Measurements from ENCODE around the gene AKAP1.

GRCh38 chr17:57089391-57089790, 4.3 kb downstream of the AKAP1 start:
- TF ChIP-seq CTCF (IDR thresholded peaks at IDR 0.05; ENCODE audit: control extremely low read depth in 1 of 3, insufficient read depth in 1 of 3, low read depth in 1 of 3, low read length in 3 of 3) (no peak), CREB1 (IDR thresholded peaks at IDR 0.05) (no peak), GABPA (IDR thresholded peaks at IDR 0.05; ENCODE audit: borderline replicate concordance, insufficient read depth, low read length) (no peak), POLR2AphosphoS5 (IDR thresholded peaks at IDR 0.05; ENCODE audit: low read depth, low read length) (no peak), EP300 (IDR thresholded peaks at IDR 0.05; ENCODE audit: borderline replicate concordance in 1 of 2, low read depth in 2 of 2, low read length in 2 of 2) (no peak), USF2 (IDR thresholded peaks at IDR 0.05; ENCODE audit: low read length) (no peak), RBBP5 (IDR thresholded peaks at IDR 0.05; ENCODE audit: borderline replicate concordance, low read depth, low read length) (no peak), GTF2F1 (IDR thresholded peaks at IDR 0.05; ENCODE audit: borderline replicate concordance, low read depth, low read length) (no peak), POLR2A (IDR thresholded peaks at IDR 0.05; ENCODE audit: control extremely low read depth in 1 of 2, low read depth in 2 of 2, low read length in 2 of 2) (no peak), BRCA1 (IDR thresholded peaks at IDR 0.05; ENCODE audit: low read depth, low read length) (no peak), ASH2L (IDR thresholded peaks at IDR 0.05; ENCODE audit: low read length) (no peak), TAF1 (IDR thresholded peaks at IDR 0.05; ENCODE audit: low read depth, low read length) (no peak), MAX (IDR thresholded peaks at IDR 0.05) (no peak), CEBPB (IDR thresholded peaks at IDR 0.05; ENCODE audit: low read depth, low read length) (no peak)

Measured in H1 (cell line).